ENCODE data around the gene CRISPLD2.
A peak's percentile ranks its signal among the peaks of the same experiment; 100 is the strongest.
"Not testable (repeated sequence)": the region's sequence is repeated elsewhere in the genome, so short reads cannot be mapped to it uniquely, and the experiment has no call there.

CRISPLD2 gene

DNA sequence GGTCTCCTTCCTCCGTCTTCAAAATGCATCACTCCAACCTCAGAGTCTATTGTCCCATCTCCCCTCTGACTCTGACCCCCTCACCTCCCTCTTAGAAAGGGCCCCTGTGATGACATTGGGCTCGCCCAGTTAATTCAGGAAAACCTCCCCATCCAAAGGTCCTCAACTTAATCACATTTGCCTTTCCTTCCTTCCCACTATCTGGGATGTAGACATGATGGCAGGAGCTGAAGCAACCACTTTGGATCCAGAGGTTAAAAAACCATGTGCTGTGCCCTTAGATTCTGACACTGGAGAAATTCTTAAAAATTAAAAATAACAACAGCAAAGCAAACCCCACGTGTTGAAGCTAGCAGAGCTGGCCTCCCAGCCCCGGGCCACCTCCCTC is 111.3 kb downstream of the CRISPLD2 start:
- H3K9ac ChIP-seq (ENCODE audit: low read length) = no peak overlapping the region
- H3K4me1 ChIP-seq (ENCODE audit: control insufficient read depth, insufficient read depth, low read length) = peaks cover 43% of the 10 kb centered on the region
- H3K27me3 ChIP-seq (replicated peaks; ENCODE audit: control insufficient read depth, insufficient read depth, low read length) = no peaks in the 10 kb centered on the region
- DNase-seq (ENCODE audit: low read depth) = no peak
- H3K36me3 ChIP-seq (ENCODE audit: control insufficient read depth, insufficient read depth, low read length, severe bottlenecking) = no peaks in the 10 kb centered on the region
- H3K4me3 ChIP-seq (ENCODE audit: low read length) = no peak overlapping the region
- H3K9me3 ChIP-seq (ENCODE audit: control insufficient read depth, low read length) = no peaks in the 10 kb centered on the region

DNA sequence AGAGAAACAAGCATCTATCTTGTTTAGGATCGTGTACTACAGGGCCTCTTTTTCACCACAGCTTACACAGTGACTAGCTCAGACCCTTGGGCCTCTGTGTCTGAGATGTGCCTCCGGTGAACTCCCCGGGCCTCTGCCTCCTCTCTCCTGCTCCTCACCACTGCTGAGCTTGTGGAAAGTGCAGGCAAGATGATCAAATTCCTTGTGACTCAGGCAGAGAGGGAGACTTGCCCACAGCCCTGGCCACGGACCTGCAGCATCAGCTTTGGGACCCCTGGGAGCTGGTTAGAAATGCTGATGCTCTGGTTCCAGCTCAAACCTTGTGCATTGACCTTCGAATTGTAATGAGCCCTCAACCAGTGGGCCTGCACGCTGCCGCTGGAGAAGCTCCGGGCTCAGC is 111.7 kb downstream of the CRISPLD2 start:
- H3K27me3 ChIP-seq (replicated peaks; ENCODE audit: control insufficient read depth, insufficient read depth, low read length) = no peaks in the 10 kb centered on the region
- no peak overlapping the region for H3K4me3 ChIP-seq (ENCODE audit: low read length)
- H3K4me1 ChIP-seq (ENCODE audit: control insufficient read depth, insufficient read depth, low read length) = peaks cover 40% of the 10 kb centered on the region
- DNase-seq (ENCODE audit: low read depth) = no peak
- no peaks in the 10 kb centered on the region for H3K36me3 ChIP-seq (ENCODE audit: control insufficient read depth, insufficient read depth, low read length, severe bottlenecking)
- H3K9ac ChIP-seq (ENCODE audit: low read length) = no peak overlapping the region
- H3K9me3 ChIP-seq (ENCODE audit: control insufficient read depth, low read length) = no peaks in the 10 kb centered on the region

DNA sequence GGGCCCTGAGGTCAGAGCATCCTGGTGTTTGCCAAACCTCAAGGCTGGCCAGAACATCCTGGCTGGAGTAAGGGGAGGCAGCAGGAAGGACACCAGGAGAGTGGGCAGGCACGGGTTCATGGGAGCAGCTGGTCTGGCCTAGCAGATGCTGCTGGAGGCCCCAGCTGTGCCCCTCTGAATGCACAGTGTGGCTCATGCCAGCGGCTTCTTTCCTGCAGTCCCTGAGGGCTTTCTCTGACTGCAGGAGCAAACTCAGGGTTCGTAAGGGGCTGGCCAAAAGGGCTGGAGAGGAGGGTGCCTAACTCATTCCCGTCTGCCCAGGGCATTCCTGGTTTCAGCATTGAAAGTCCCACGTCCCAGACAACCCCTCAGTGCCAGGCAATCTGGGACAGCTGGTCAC is 112.9 kb downstream of the CRISPLD2 start:
- Histone ChIP-seq H3K9ac (ENCODE audit: low read length) (no peak overlapping the region), H3K4me1 (ENCODE audit: control insufficient read depth, insufficient read depth, low read length) (peaks cover 40% of the 10 kb centered on the region), H3K4me3 (ENCODE audit: low read length) (no peak overlapping the region), H3K36me3 (ENCODE audit: control insufficient read depth, insufficient read depth, low read length, severe bottlenecking) (no peaks in the 10 kb centered on the region), H3K27me3 (replicated peaks; ENCODE audit: control insufficient read depth, insufficient read depth, low read length) (no peaks in the 10 kb centered on the region), H3K9me3 (ENCODE audit: control insufficient read depth, low read length) (no peaks in the 10 kb centered on the region)
- DNase-seq (ENCODE audit: low read depth) = no peak

- no peak for DNase-seq (ENCODE audit: low read depth)
- no peak overlapping the region for H3K4me3 ChIP-seq (ENCODE audit: low read length)
These were observed 114.2 kb downstream of the CRISPLD2 start for GRCh38 chr16:84933774-84934631.

DNA sequence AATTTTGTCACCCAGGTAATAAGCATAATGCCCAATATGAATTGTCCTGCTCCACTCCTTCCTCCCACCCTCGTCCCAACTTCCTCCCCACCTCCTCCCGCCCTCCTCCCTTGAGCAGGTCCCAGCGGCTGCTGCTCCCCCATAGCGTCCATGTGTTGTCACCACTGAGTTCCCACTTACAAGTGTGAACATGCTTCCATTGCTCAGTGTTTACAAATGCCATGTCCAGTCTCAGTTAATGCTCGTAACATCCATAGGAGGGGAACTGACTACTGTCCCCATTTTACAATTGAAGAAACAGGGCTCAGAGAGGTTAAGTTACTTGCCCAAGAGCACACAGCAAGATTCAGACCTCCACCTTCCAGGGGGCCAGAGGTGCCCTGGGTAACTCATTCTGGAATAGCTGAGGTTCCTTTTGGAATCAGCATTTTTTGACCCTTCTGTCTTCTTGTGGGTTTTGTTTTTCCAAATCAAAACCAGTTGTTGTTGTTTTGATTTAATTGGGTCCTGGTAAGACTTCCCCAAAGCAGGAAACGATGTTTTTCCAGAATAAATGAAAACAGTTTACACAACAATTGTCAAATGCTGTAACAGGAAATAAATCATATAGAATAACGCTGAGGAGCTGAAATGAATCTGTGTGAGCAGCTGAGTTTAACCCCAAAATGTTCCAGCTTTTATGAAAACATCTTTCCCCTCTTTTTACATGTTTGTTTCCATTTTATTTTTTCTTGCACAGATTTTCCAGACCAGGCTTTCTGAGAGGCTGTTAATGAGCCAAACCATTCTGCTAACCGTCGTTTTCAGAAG is 117.6 kb downstream of the CRISPLD2 start:
- no peaks in the 10 kb centered on the region for H3K27me3 ChIP-seq (replicated peaks; ENCODE audit: control insufficient read depth, insufficient read depth, low read length)
- no peak overlapping the region for H3K9ac ChIP-seq (ENCODE audit: low read length)
- H3K4me3 ChIP-seq (ENCODE audit: low read length) = no peak overlapping the region
- no peaks in the 10 kb centered on the region for H3K9me3 ChIP-seq (ENCODE audit: control insufficient read depth, low read length)
- no peak for DNase-seq (ENCODE audit: low read depth)
- no peaks in the 10 kb centered on the region for H3K36me3 ChIP-seq (ENCODE audit: control insufficient read depth, insufficient read depth, low read length, severe bottlenecking)
- peaks cover 19% of the 10 kb centered on the region for H3K4me1 ChIP-seq (ENCODE audit: control insufficient read depth, insufficient read depth, low read length)

More at GRCh38 chr16:84933774-84934631, 114.2 kb downstream of the CRISPLD2 start:
- no peaks in the 10 kb centered on the region for H3K27me3 ChIP-seq (replicated peaks; ENCODE audit: control insufficient read depth, insufficient read depth, low read length)
- no peaks in the 10 kb centered on the region for H3K36me3 ChIP-seq (ENCODE audit: control insufficient read depth, insufficient read depth, low read length, severe bottlenecking)
- H3K9ac ChIP-seq (ENCODE audit: low read length) = peak overlapping the region; percentile 63
- no peaks in the 10 kb centered on the region for H3K9me3 ChIP-seq (ENCODE audit: control insufficient read depth, low read length)
- peaks cover 29% of the 10 kb centered on the region for H3K4me1 ChIP-seq (ENCODE audit: control insufficient read depth, insufficient read depth, low read length)

DNA sequence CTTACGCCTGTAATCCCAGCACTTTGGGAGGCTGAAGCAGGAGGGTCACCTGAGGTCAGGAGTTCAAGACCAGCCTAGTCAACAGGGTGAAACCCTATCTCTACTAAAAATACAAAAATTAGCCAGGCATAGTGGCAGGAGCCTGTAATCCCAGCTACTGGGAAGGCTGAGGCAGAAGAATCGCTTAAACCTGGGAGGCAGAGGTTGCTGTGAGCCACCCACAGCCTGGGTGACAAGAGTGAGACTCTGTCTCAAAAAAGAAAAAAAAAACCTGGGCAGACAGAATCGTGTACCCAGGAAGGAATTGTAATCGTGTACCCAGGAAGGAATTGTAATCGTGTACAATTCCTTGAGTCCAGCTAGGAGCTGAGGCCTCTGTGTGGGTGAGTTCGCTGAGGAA is 118.8 kb downstream of the CRISPLD2 start:
- H3K9ac ChIP-seq (ENCODE audit: low read length); DNase-seq (ENCODE audit: low read depth); H3K27me3 ChIP-seq (replicated peaks; ENCODE audit: control insufficient read depth, insufficient read depth, low read length); H3K4me3 ChIP-seq (ENCODE audit: low read length); H3K36me3 ChIP-seq (ENCODE audit: control insufficient read depth, insufficient read depth, low read length, severe bottlenecking); H3K9me3 ChIP-seq (ENCODE audit: control insufficient read depth, low read length): not testable (repeated sequence)
- peaks cover 17% of the 10 kb centered on the region for H3K4me1 ChIP-seq (ENCODE audit: control insufficient read depth, insufficient read depth, low read length)

DNA sequence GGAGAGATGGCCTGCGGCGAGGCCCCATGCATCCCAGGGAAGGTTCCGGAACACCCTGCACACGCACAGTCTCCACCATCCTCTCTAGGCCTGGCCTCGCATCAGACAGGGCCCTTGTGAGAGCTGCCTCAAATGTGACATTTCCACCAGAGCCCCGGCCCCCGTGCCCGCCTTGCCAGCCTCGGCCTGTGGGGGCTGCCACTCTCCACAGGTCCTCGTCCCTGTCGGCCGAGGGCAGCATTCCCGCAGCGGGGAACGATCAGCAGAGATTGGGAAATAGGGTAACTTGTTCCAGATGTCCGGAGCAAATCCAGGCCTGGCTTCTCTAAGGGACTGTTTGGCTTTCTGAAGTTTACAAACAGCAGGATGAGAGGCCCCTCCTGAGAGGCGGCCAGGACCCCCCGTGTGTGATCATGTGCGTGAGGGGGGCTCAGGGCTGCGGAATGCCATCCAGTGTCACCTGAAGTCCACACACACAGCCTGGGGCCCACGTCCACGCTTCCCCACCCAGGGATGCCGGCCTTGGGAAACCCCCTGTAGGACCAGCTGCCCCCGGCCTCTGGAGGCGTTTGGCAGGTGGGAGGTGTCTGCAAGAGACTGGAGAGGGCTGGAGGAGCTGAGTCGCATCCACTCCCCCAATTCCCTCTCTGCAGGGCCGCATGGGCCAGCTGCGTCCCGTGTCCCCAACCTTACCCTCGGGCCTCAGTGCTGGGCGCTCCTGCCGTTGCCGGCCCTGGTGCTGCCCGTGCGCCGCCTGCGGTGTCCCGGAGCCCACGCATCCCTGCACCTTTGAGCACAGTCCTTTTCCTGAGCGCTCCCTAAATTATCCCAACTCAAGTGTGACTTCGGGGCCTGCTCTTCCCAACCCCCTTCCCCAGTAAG is 121.1 kb downstream of the CRISPLD2 start:
- H3K36me3 ChIP-seq (ENCODE audit: control insufficient read depth, insufficient read depth, low read length, severe bottlenecking) = no peaks in the 10 kb centered on the region
- peak; percentile 90 for DNase-seq (ENCODE audit: low read depth)
- H3K4me3 ChIP-seq (ENCODE audit: low read length) = no peak overlapping the region
- peaks cover 8% of the 10 kb centered on the region for H3K4me1 ChIP-seq (ENCODE audit: control insufficient read depth, insufficient read depth, low read length)
- peak overlapping the region; percentile 66 for H3K9ac ChIP-seq (ENCODE audit: low read length)
- H3K27me3 ChIP-seq (replicated peaks; ENCODE audit: control insufficient read depth, insufficient read depth, low read length) = peaks cover 4% of the 10 kb centered on the region
- H3K9me3 ChIP-seq (ENCODE audit: control insufficient read depth, low read length) = peaks cover 3% of the 10 kb centered on the region

DNA sequence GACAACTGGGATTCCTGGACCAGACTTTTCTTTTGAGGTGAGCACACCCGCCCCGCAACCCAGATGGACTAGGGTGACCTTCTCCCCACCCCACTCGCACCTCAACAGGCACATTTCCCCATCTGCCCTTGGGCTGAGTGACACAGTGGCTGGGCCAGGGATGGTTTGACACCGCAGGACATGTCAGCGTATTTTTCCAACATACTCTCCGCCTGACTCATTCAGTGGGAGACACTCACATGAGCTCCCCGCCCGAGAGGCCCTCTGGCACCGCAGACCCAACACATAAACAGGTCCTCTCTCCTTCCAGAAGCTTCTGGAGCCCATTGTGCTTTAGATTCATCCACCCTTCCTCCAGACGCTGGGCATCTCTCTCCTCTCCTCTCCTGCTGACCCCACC is 122.1 kb downstream of the CRISPLD2 start:
- DNase-seq (ENCODE audit: low read depth) = peak; percentile 66
- no peaks in the 10 kb centered on the region for H3K36me3 ChIP-seq (ENCODE audit: control insufficient read depth, insufficient read depth, low read length, severe bottlenecking)

GRCh38 chr16:84942786-84943185 is 123.0 kb downstream of the CRISPLD2 start:
- Histone ChIP-seq H3K36me3 (ENCODE audit: control insufficient read depth, insufficient read depth, low read length, severe bottlenecking) (no peaks in the 10 kb centered on the region), H3K9ac (ENCODE audit: low read length) (no peak overlapping the region), H3K4me1 (ENCODE audit: control insufficient read depth, insufficient read depth, low read length) (peaks cover 8% of the 10 kb centered on the region), H3K9me3 (ENCODE audit: control insufficient read depth, low read length) (peaks cover 3% of the 10 kb centered on the region), H3K4me3 (ENCODE audit: low read length) (no peak overlapping the region), H3K27me3 (replicated peaks; ENCODE audit: control insufficient read depth, insufficient read depth, low read length) (peaks cover 4% of the 10 kb centered on the region)
- peak; percentile 17 for DNase-seq (ENCODE audit: low read depth)

More for the DNA sequence above, 122.1 kb downstream of the CRISPLD2 start:
- Histone ChIP-seq H3K9ac (ENCODE audit: low read length) (no peak overlapping the region), H3K4me1 (ENCODE audit: control insufficient read depth, insufficient read depth, low read length) (peaks cover 8% of the 10 kb centered on the region), H3K9me3 (ENCODE audit: control insufficient read depth, low read length) (peaks cover 3% of the 10 kb centered on the region), H3K4me3 (ENCODE audit: low read length) (no peak overlapping the region), H3K27me3 (replicated peaks; ENCODE audit: control insufficient read depth, insufficient read depth, low read length) (peaks cover 4% of the 10 kb centered on the region)

DNA sequence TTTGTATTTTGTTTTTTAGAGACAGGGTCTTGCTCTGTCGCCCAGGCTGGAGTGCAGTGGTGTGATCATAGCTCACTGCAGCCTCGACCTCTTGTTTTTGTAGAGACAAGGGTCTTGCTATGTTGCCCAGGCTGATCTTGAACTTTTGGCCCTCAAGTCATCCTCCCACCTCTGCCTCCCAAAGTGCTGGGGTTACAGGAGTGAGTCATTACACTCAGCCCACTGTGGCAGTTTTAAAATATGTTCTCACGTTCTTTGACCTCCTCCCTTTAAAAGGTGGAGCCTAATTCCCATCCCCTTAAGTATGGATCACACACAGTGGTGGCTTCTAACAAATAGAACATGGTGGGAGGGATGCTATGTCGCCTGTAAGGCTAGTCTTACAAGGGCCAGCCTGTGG is 123.8 kb downstream of the CRISPLD2 start:
- H3K9me3 ChIP-seq (ENCODE audit: control insufficient read depth, low read length) = peaks cover 3% of the 10 kb centered on the region

DNA sequence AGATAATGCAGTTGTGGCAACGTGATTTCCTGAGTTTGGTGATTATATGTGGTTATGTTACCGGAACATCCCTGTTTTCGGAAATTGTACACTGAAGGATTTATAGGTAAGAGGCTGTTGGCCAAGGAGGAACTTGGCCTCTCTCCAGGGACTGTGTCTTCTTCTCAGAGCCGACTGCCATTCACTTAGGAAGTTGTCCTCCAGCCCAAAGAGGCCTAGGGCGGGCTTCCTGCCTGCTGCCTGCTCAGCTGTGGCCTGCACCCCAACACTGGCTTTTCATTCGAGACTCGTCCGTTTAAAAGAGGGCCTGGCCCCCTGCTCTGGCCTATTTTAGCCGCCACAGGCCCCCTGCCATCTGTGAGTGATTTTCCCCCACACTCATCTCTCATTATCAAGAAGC is 127.2 kb downstream of the CRISPLD2 start:
- H3K4me1 ChIP-seq (ENCODE audit: control insufficient read depth, insufficient read depth, low read length) = no peaks in the 10 kb centered on the region
- peaks cover 3% of the 10 kb centered on the region for H3K9me3 ChIP-seq (ENCODE audit: control insufficient read depth, low read length)
- peaks cover 6% of the 10 kb centered on the region for H3K27me3 ChIP-seq (replicated peaks; ENCODE audit: control insufficient read depth, insufficient read depth, low read length)
- no peak for DNase-seq (ENCODE audit: low read depth)
- no peaks in the 10 kb centered on the region for H3K36me3 ChIP-seq (ENCODE audit: control insufficient read depth, insufficient read depth, low read length, severe bottlenecking)
- no peak overlapping the region for H3K4me3 ChIP-seq (ENCODE audit: low read length)
- no peak overlapping the region for H3K9ac ChIP-seq (ENCODE audit: low read length)

More for the DNA sequence above, 123.8 kb downstream of the CRISPLD2 start:
- peaks cover 8% of the 10 kb centered on the region for H3K4me1 ChIP-seq (ENCODE audit: control insufficient read depth, insufficient read depth, low read length)
- DNase-seq (ENCODE audit: low read depth) = no peak
- no peak overlapping the region for H3K4me3 ChIP-seq (ENCODE audit: low read length)
- no peak overlapping the region for H3K9ac ChIP-seq (ENCODE audit: low read length)
- peaks cover 4% of the 10 kb centered on the region for H3K27me3 ChIP-seq (replicated peaks; ENCODE audit: control insufficient read depth, insufficient read depth, low read length)
- H3K36me3 ChIP-seq (ENCODE audit: control insufficient read depth, insufficient read depth, low read length, severe bottlenecking) = no peaks in the 10 kb centered on the region
